Measurements from ENCODE around the gene PMVK. TPM values are rescaled to one million over a fixed set of nuclear protein-coding genes. Genes with fewer than 3 reads are reported as not detected.

Gene PMVK
- total RNA-seq, 2 experiments from 2014 or later: 6.6 to 7.4 TPM

DNA sequence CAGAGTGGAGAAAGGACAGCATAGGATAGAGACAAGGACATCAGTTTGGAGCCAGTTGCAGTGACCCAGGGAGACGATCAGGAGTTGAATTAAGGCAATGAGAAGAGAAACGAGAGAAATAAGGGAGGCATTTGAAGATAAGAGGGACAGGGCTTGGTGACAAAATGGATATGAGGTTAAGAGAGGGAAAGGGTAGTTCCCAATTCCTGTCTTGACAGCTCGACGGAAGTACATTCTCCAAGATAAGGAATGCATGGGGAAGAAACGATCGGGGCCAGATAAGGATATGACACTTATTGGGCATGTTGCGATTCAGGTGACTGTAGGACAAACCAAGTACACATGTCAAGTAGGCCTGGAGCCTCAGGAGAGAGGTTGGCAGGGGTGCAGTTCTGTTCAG, 47.8 kb downstream of the PMVK start:
- H3K27ac ChIP-seq (ENCODE audit: low read depth in 1 of 2, low read length in 2 of 2): no peak overlapping the region
- Mint-ChIP-seq H3K27me3 (no peaks in the 10 kb centered on the region), H3K4me1 (ENCODE audit: low read depth) (no peaks in the 10 kb centered on the region), H3K36me3 (ENCODE audit: low read depth) (no peaks in the 10 kb centered on the region), H3K27ac (no peak overlapping the region), H3K9me3 (no peaks in the 10 kb centered on the region), H3K4me3 (no peak overlapping the region)
- no peak overlapping the region for H3K4me3 ChIP-seq (ENCODE audit: low read length)
- no peak for DNase-seq
- H3K36me3 ChIP-seq (ENCODE audit: insufficient read depth, low read length): no peaks in the 10 kb centered on the region
- H3K27me3 ChIP-seq (ENCODE audit: control insufficient read depth in 1 of 2, insufficient read depth in 2 of 2, low read length in 2 of 2): no peaks in the 10 kb centered on the region
- intact Hi-C loops (cut with DNase I, micrococcal nuclease): no loop called here
- CTCF ChIA-PET: no interaction called here
- TF ChIP-seq, protein P1, sequence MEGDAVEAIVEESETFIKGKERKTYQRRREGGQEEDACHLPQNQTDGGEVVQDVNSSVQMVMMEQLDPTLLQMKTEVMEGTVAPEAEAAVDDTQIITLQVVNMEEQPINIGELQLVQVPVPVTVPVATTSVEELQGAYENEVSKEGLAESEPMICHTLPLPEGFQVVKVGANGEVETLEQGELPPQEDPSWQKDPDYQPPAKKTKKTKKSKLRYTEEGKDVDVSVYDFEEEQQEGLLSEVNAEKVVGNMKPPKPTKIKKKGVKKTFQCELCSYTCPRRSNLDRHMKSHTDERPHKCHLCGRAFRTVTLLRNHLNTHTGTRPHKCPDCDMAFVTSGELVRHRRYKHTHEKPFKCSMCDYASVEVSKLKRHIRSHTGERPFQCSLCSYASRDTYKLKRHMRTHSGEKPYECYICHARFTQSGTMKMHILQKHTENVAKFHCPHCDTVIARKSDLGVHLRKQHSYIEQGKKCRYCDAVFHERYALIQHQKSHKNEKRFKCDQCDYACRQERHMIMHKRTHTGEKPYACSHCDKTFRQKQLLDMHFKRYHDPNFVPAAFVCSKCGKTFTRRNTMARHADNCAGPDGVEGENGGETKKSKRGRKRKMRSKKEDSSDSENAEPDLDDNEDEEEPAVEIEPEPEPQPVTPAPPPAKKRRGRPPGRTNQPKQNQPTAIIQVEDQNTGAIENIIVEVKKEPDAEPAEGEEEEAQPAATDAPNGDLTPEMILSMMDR (IDR thresholded peaks at IDR 0.05): no peak
- H3K9me3 ChIP-seq (ENCODE audit: control insufficient read depth in 1 of 2, insufficient read depth in 1 of 2, low read length in 2 of 2): no peaks in the 10 kb centered on the region
- POLR2A ChIA-PET: no interaction called here
- H3K4me1 ChIP-seq (ENCODE audit: insufficient read depth, low read length): no peaks in the 10 kb centered on the region
- ATAC-seq (ENCODE audit: poor library complexity): no peak

GRCh38 chr1:154886281-154887015, 50.1 kb downstream of the PMVK start:
- TF ChIP-seq, protein P1 (IDR thresholded peaks at IDR 0.05): no peak
- Histone ChIP-seq H3K27ac (ENCODE audit: low read depth in 1 of 2, low read length in 2 of 2) (no peak overlapping the region), H3K4me1 (ENCODE audit: insufficient read depth, low read length) (no peaks in the 10 kb centered on the region), H3K27me3 (ENCODE audit: control insufficient read depth in 1 of 2, insufficient read depth in 2 of 2, low read length in 2 of 2) (no peaks in the 10 kb centered on the region), H3K9me3 (ENCODE audit: control insufficient read depth in 1 of 2, insufficient read depth in 1 of 2, low read length in 2 of 2) (no peaks in the 10 kb centered on the region), H3K36me3 (ENCODE audit: insufficient read depth, low read length) (no peaks in the 10 kb centered on the region), H3K4me3 (ENCODE audit: low read length) (no peak overlapping the region)
- intact Hi-C loops (cut with DNase I, micrococcal nuclease): no loop called here
- Mint-ChIP-seq H3K27me3 (no peaks in the 10 kb centered on the region), H3K36me3 (ENCODE audit: low read depth) (no peaks in the 10 kb centered on the region), H3K4me3 (no peak overlapping the region), H3K9me3 (no peaks in the 10 kb centered on the region), H3K4me1 (ENCODE audit: low read depth) (no peaks in the 10 kb centered on the region), H3K27ac (no peak overlapping the region)
- DNase-seq (no peak), ATAC-seq (ENCODE audit: poor library complexity) (no peak)
- ChIA-PET POLR2A (no interaction called here), CTCF (no interaction called here)

- no peak overlapping the region for H3K4me3 ChIP-seq (ENCODE audit: low read length)
- H3K27ac Mint-ChIP-seq: no peak overlapping the region
- no peak overlapping the region for H3K27ac ChIP-seq (ENCODE audit: low read depth in 1 of 2, low read length in 2 of 2)
- H3K9me3 ChIP-seq (ENCODE audit: control insufficient read depth in 1 of 2, insufficient read depth in 1 of 2, low read length in 2 of 2): no peaks in the 10 kb centered on the region
- H3K27me3 Mint-ChIP-seq: no peaks in the 10 kb centered on the region
- TF ChIP-seq, protein P1 (IDR thresholded peaks at IDR 0.05): no peak
- H3K36me3 Mint-ChIP-seq (ENCODE audit: low read depth): no peaks in the 10 kb centered on the region
- intact Hi-C loops (cut with DNase I, micrococcal nuclease): no loop called here
- H3K27me3 ChIP-seq (ENCODE audit: control insufficient read depth in 1 of 2, insufficient read depth in 2 of 2, low read length in 2 of 2): no peaks in the 10 kb centered on the region
- ATAC-seq (ENCODE audit: poor library complexity) (no peak), DNase-seq (no peak)
- H3K4me3 Mint-ChIP-seq: no peak overlapping the region
- POLR2A ChIA-PET: no interaction called here
- H3K9me3 Mint-ChIP-seq: no peaks in the 10 kb centered on the region
- CTCF ChIA-PET: interaction anchor here (0.7 kb wide), 1 partner anchor 218 kb away, joined by 3 read pairs; no protein-coding TSS in a partner anchor
- no peaks in the 10 kb centered on the region for H3K4me1 ChIP-seq (ENCODE audit: insufficient read depth, low read length)
- H3K36me3 ChIP-seq (ENCODE audit: insufficient read depth, low read length): no peaks in the 10 kb centered on the region
- H3K4me1 Mint-ChIP-seq (ENCODE audit: low read depth): no peaks in the 10 kb centered on the region
Measured at GRCh38 chr1:154884869-154885701, 51.4 kb downstream of the PMVK start.

Measured in CD4-positive, alpha-beta T cell (primary cell).